GM21423 (cell line): ENCODE data around the gene POLD3.

Source experiments
- ATAC-seq: cut with Tn5 transposase; IDR thresholded peaks from one replicate; pipeline ENCODE4 v1.9.1; 2021; ENCODE audit warnings: mild to moderate bottlenecking, moderate library complexity; ENCODE audit not compliant: unreplicated experiment

POLD3 gene

GRCh38 chr11:74670171-74670570 is 77.8 kb downstream of the POLD3 start:
- ATAC-seq, result no peak

- no peak for ATAC-seq
These were observed 79.3 kb downstream of the POLD3 start for GRCh38 chr11:74671520-74672196.

GRCh38 chr11:74672332-74672955 is 80.1 kb downstream of the POLD3 start:
- no peak for ATAC-seq

GRCh38 chr11:74672956-74673692 is 80.7 kb downstream of the POLD3 start:
- ATAC-seq, result no peak

GRCh38 chr11:74673693-74674360 is 81.4 kb downstream of the POLD3 start:
- ATAC-seq, result no peak

GRCh38 chr11:74675761-74676160 is 83.4 kb downstream of the POLD3 start:
- ATAC-seq, result no peak

GRCh38 chr11:74676596-74676995 is 84.2 kb downstream of the POLD3 start:
- ATAC-seq, result no peak

- ATAC-seq, result no peak
These were observed 84.7 kb downstream of the POLD3 start for GRCh38 chr11:74677131-74677530.

- ATAC-seq, result no peak
These were observed 85.7 kb downstream of the POLD3 start for GRCh38 chr11:74678041-74678440.

GRCh38 chr11:74678591-74679512 is 86.5 kb downstream of the POLD3 start:
- no peak for ATAC-seq

- ATAC-seq, result no peak
These were observed 87.1 kb downstream of the POLD3 start for GRCh38 chr11:74679513-74679865.

GRCh38 chr11:74680035-74680671 is 87.8 kb downstream of the POLD3 start:
- no peak for ATAC-seq

GRCh38 chr11:74680703-74681531 is 88.5 kb downstream of the POLD3 start:
- ATAC-seq, result no peak

GRCh38 chr11:74681686-74682651 is 89.6 kb downstream of the POLD3 start:
- no peak for ATAC-seq

GRCh38 chr11:74682731-74683278 is 90.4 kb downstream of the POLD3 start:
- ATAC-seq, result no peak

GRCh38 chr11:74683279-74683871 is 91.0 kb downstream of the POLD3 start:
- ATAC-seq, result no peak

GRCh38 chr11:74683941-74684481 is 91.6 kb downstream of the POLD3 start:
- ATAC-seq, result no peak
